ENCODE measurements around the gene FMO5.

GRCh38 chr1:147213271-147213670 lies 11.9 kb downstream of the FMO5 start:
- TF ChIP-seq CTCF (IDR thresholded peaks at IDR 0.05) = no peak
- no peak for TF ChIP-seq TCF7L2 (IDR thresholded peaks at IDR 0.05; ENCODE audit: low read depth, low read length)
- TF ChIP-seq REST (IDR thresholded peaks at IDR 0.05; ENCODE audit: insufficient read depth in 1 of 2, low read depth in 2 of 2, low read length in 1 of 2) = no peak
- TF ChIP-seq POLR2AphosphoS5 (IDR thresholded peaks at IDR 0.05; ENCODE audit: low read depth, low read length) = no peak
